Measurements from ENCODE around the gene LPXN.

DNA sequence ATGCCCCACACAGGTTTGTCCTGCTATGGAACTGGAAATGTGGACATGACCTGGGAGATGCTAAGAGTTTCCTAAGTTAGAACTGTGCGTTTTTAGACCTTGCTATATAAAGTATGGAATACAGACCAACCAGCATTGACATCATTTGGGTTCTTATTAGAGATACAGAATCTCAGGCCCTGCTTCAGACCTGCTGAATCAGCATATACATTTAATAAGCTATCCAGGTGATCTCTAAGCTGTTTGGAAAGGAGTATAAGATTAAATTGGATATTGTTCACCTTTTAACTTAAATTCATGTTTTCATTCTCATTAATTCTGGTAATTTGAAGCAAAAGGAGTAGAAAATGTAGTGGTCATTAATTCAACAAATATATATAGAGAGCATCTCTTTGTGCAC is 39.9 kb upstream of the LPXN start:
- TF ChIP-seq POLR2A (IDR thresholded peaks at IDR 0.05), result no peak
- TF ChIP-seq, protein P1, sequence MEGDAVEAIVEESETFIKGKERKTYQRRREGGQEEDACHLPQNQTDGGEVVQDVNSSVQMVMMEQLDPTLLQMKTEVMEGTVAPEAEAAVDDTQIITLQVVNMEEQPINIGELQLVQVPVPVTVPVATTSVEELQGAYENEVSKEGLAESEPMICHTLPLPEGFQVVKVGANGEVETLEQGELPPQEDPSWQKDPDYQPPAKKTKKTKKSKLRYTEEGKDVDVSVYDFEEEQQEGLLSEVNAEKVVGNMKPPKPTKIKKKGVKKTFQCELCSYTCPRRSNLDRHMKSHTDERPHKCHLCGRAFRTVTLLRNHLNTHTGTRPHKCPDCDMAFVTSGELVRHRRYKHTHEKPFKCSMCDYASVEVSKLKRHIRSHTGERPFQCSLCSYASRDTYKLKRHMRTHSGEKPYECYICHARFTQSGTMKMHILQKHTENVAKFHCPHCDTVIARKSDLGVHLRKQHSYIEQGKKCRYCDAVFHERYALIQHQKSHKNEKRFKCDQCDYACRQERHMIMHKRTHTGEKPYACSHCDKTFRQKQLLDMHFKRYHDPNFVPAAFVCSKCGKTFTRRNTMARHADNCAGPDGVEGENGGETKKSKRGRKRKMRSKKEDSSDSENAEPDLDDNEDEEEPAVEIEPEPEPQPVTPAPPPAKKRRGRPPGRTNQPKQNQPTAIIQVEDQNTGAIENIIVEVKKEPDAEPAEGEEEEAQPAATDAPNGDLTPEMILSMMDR (IDR thresholded peaks at IDR 0.05), result no peak

All from Peyer's patch (tissue), 4 donors.